B cell (primary cell): ENCODE data around the gene CEP164. TPM values are rescaled to one million over a fixed set of nuclear protein-coding genes. Genes with fewer than 3 reads are reported as not detected.

Experiments used
- ATAC-seq: fragments of 200-7000 bp; cut with Tn5 transposase; one replicate; pipeline ENCODE4 v1.10.0; 2021; ENCODE audit warnings: low read depth, mild to moderate bottlenecking, moderate number of reproducible peaks, moderate library complexity
- CTCF ChIA-PET: fragments of 350-600 bp; sonication (Branson Sonifier 250); formaldehyde crosslinking; loops from one replicate; lab custom pipeline; 2021; ENCODE audit warnings: antibody characterized with exemption, inconsistent platforms; lab: Charles Lee
- POLR2A ChIA-PET: fragments of 350-600 bp; sonication (Branson Sonifier 250); formaldehyde crosslinking; loops from one replicate; lab custom pipeline; 2021; ENCODE audit warnings: antibody characterized with exemption; lab: Charles Lee
- DNase-seq: peaks from one replicate; pipeline ENCODE4 v3.0.0; 2013
- H2AFZ ChIP-seq: 2 replicates; pipeline ENCODE4 v1.6.1; 2012; ENCODE audit warnings: mild to moderate bottlenecking, low read depth, low read length; ENCODE audit not compliant: insufficient read depth, poor library complexity, severe bottlenecking
- H3K27ac ChIP-seq, 2 donors: 1 replicate in 1 of 2; 2 replicates in 1 of 2; pipeline ENCODE4 v1.5.1; 2012 to 2013; ENCODE audit warnings: low read length in 2 of 2, mild to moderate bottlenecking in 2 of 2, moderate library complexity in 1 of 2
- H3K27me3 ChIP-seq, 4 experiments: fragments of 200-600 bp in 1 of 4; sonication (generic) in 1 of 4; replicated peaks in 1 of 4; 1 replicate in 2 of 4; 2 replicates in 2 of 4; pipeline versions ENCODE4 v1.6.1 to v1.7.0; 2013 to 2016; ENCODE audit warnings: low read length in 3 of 4, mild to moderate bottlenecking in 2 of 4, mixed read lengths in 1 of 4, moderate library complexity in 1 of 4; ENCODE audit not compliant: insufficient read depth in 4 of 4, control insufficient read depth in 3 of 4; ENCODE audit errors: control extremely low read depth in 1 of 4
- H3K36me3 ChIP-seq, 2 experiments: replicated peaks in 1 of 2; 1 replicate in 1 of 2; 2 replicates in 1 of 2; pipeline versions ENCODE4 v1.6.1 to v1.7.1; 2013; ENCODE audit warnings: low read length in 1 of 2; ENCODE audit not compliant: insufficient read depth in 2 of 2, control insufficient read depth in 1 of 2; ENCODE audit errors: control extremely low read depth in 1 of 2, extremely low read depth in 1 of 2
- H3K4me1 ChIP-seq, 2 donors: fragments of 200-600 bp in 1 of 2; sonication (generic) in 1 of 2; 1 replicate in 1 of 2; 2 replicates in 1 of 2; pipeline versions ENCODE4 v1.5.1 to v1.6.1; 2013 to 2017; ENCODE audit warnings: low read length in 2 of 2; ENCODE audit not compliant: control insufficient read depth in 2 of 2, insufficient read depth in 2 of 2
- H3K4me2 ChIP-seq: replicated peaks from 2 replicates; pipeline ENCODE3; 2012; ENCODE audit warnings: mild to moderate bottlenecking, low read depth, low read length; ENCODE audit not compliant: poor library complexity, severe bottlenecking
- H3K4me3 ChIP-seq, 5 experiments: fragments of 200-600 bp in 1 of 5; sonication (generic) in 1 of 5; 1 replicate in 3 of 5; 2 replicates in 2 of 5; pipeline versions ENCODE4 v1.5.1 to v1.7.0; 2011 to 2016; ENCODE audit warnings: low read length in 4 of 5, mild to moderate bottlenecking in 4 of 5, low read depth in 2 of 5, control low read depth in 1 of 5, moderate library complexity in 1 of 5; ENCODE audit not compliant: insufficient read depth in 1 of 5; ENCODE audit errors: control extremely low read depth in 1 of 5, extremely low read depth in 1 of 5
- H3K79me2 ChIP-seq: fragments of 200-600 bp; sonication (generic); one replicate; pipeline ENCODE4 v1.6.0; 2016; ENCODE audit warnings: low read length; ENCODE audit not compliant: control insufficient read depth, insufficient read depth
- H3K9ac ChIP-seq: fragments of 200-600 bp; sonication (generic); 2 replicates; pipeline ENCODE4 v1.6.1; 2017; ENCODE audit warnings: mild to moderate bottlenecking, low read length, moderate library complexity
- H3K9me3 ChIP-seq, 3 donors: one replicate each; pipeline versions ENCODE4 v1.6.1 to v1.7.1; 2013; ENCODE audit warnings: low read length in 2 of 3; ENCODE audit not compliant: control insufficient read depth in 2 of 3, insufficient read depth in 1 of 3; ENCODE audit errors: control extremely low read depth in 1 of 3
- H4K20me1 ChIP-seq: 2 replicates; pipeline ENCODE4 v1.6.0; 2012; ENCODE audit warnings: mild to moderate bottlenecking, low read length; ENCODE audit not compliant: insufficient read depth, control insufficient read depth, poor library complexity, severe bottlenecking
- H3K27ac Mint-ChIP-seq: one replicate; pipeline ENCODE4 v1.8.0; 2021; ENCODE audit warnings: mixed read lengths
- H3K27me3 Mint-ChIP-seq: one replicate; pipeline ENCODE4 v1.8.0; 2021; ENCODE audit warnings: mixed read lengths
- H3K4me1 Mint-ChIP-seq: one replicate; pipeline ENCODE4 v1.8.0; 2021; ENCODE audit warnings: mixed read lengths
- H3K4me3 Mint-ChIP-seq: one replicate; pipeline ENCODE4 v1.8.0; 2021; ENCODE audit warnings: mixed read lengths
- H3K9me3 Mint-ChIP-seq: one replicate; pipeline ENCODE4 v1.8.0; 2022; ENCODE audit warnings: mixed read lengths; ENCODE audit not compliant: insufficient read depth
- EZH2 ChIP-seq: IDR thresholded peaks from 2 replicates; pipeline ENCODE4 v1.6.1; 2012; ENCODE audit warnings: borderline replicate concordance, low read depth, mild to moderate bottlenecking, moderate library complexity, low read length; ENCODE audit not compliant: insufficient read depth, poor library complexity, severe bottlenecking
- WGBS: methylation state at CpG from one replicate; pipeline ENCODE4 v1.1.5; 2013; ENCODE audit warnings: missing lambda C conversion rate; ENCODE audit not compliant: insufficient coverage; 5-methylcytosine and 5-hydroxymethylcytosine counted together
- intact Hi-C: fragments of 100-400 bp; cut with micrococcal nuclease; formaldehyde crosslinking; loops from one replicate; pipeline ENCODE4 v1.10.0; 2022
- polyA plus RNA-seq: library from polyadenylated mRNA; depleted of rRNA; stranded (reverse); fragments of >200 nt; gene quantifications from 2 replicates; pipeline ENCODE4 v1.2.3, GENCODE V29; 2012
- total RNA-seq, 2 donors: library from RNA; stranded (reverse); fragments of 120-200 nt in 1 of 2; gene quantifications; 1 replicate in 1 of 2; 2 replicates in 1 of 2; pipeline versions ENCODE4 v1.2.3 to v1.2.4, GENCODE V29; 2013 to 2022
- TF ChIP-seq, protein P1 (sequence below): fragments of 200-600 bp; IDR thresholded peaks from one replicate; pipeline ENCODE4 v1.8.0; 2022; ENCODE audit warnings: antibody characterized with exemption, mild to moderate bottlenecking

The CEP164 gene
- total and polyA plus RNA-seq, 2 donors (not counting 1 experiment from before 2014, with no cell fraction given): 31.5 to 54.8 TPM

- intact Hi-C loops: no loop called here
- Mint-ChIP-seq H3K27ac (no peak overlapping the region), H3K9me3 (peaks cover 9% of the 10 kb centered on the region), H3K4me3 (no peak overlapping the region), H3K27me3 (no peaks in the 10 kb centered on the region), H3K4me1 (no peaks in the 10 kb centered on the region)
- no peak overlapping the region for H2AFZ ChIP-seq
- no peak overlapping the region for H3K27ac ChIP-seq
- CTCF ChIA-PET: interaction anchor here (1.3 kb wide), 1 partner anchor 16 kb away, joined by 4 read pairs; no protein-coding TSS in a partner anchor
- no peaks in the 10 kb centered on the region for H3K4me1 ChIP-seq
- DNase-seq: no peak
- WGBS: no CpG with 5 or more reads among the region's 1 CpG
- H3K9me3 ChIP-seq: peaks cover 0 to 8% (median 1%) of the 10 kb centered on the region in 3 donors
- no peaks in the 10 kb centered on the region for H3K27me3 ChIP-seq
- H3K4me3 ChIP-seq: no peak overlapping the region
- no peaks in the 10 kb centered on the region for H3K79me2 ChIP-seq
- peaks cover 0 to 27% of the 10 kb centered on the region in 2 experiments for H3K36me3 ChIP-seq
- no peak for ATAC-seq
- H3K4me2 ChIP-seq: no peak overlapping the region
- POLR2A ChIA-PET: no interaction called here
- H3K9ac ChIP-seq: no peak overlapping the region
- no peaks in the 10 kb centered on the region for H4K20me1 ChIP-seq
- TF ChIP-seq, protein P1, sequence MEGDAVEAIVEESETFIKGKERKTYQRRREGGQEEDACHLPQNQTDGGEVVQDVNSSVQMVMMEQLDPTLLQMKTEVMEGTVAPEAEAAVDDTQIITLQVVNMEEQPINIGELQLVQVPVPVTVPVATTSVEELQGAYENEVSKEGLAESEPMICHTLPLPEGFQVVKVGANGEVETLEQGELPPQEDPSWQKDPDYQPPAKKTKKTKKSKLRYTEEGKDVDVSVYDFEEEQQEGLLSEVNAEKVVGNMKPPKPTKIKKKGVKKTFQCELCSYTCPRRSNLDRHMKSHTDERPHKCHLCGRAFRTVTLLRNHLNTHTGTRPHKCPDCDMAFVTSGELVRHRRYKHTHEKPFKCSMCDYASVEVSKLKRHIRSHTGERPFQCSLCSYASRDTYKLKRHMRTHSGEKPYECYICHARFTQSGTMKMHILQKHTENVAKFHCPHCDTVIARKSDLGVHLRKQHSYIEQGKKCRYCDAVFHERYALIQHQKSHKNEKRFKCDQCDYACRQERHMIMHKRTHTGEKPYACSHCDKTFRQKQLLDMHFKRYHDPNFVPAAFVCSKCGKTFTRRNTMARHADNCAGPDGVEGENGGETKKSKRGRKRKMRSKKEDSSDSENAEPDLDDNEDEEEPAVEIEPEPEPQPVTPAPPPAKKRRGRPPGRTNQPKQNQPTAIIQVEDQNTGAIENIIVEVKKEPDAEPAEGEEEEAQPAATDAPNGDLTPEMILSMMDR: no peak
- TF ChIP-seq EZH2: no peak
These were observed 82.6 kb downstream of the CEP164 start for GRCh38 chr11:117410238-117410637.

DNA sequence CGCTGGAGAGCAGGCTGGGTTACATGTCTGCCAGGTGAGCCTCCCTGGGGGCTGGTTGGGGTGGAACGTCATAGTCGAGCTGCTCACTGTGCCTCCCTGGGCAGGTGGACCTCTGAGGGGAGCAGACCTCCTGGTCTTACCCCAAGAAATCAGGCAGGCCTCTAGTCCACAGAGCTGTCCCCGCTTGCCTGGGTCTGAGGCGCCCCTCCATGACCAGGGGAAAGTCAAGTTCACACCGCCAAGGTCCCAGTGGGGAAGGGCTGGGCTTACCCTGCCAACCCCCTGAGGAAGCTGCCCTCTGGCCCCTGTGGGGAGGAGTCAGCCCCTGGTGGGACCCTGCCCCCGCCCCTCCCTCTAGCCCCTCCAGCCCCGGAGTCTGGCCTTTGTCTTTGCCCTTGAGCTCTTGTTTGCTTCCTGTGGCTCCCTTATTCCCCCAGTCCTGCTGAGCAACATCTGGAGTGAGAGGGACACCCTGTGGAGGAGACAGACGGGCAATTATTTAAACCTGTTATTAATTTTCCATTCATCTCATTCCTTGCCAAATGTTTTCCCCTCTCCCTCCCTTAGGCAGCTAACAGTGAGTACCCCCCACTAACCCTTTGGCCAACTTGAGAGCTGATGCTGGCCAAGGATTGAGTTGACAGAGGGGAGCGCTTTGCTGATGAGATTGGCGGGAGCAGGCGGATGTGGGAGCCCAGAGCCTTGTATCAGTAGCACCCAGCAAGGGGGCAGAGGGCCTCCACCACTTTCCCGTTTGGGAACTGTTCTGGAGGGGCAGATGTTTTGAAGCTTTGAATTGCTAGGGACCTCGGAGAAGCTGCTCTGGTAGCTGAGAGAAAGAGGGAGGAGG is 83.4 kb downstream of the CEP164 start:
- H2AFZ ChIP-seq: no peak overlapping the region
- Mint-ChIP-seq H3K27me3 (no peaks in the 10 kb centered on the region), H3K9me3 (peaks cover 5% of the 10 kb centered on the region), H3K27ac (no peak overlapping the region), H3K4me3 (no peak overlapping the region), H3K4me1 (no peaks in the 10 kb centered on the region)
- ChIA-PET CTCF (interaction anchor here (1.3 to 1.4 kb wide), 3 partner anchors 15 to 18 kb away, joined by 4 to 5 read pairs (median 4); no protein-coding TSS in a partner anchor), POLR2A (no interaction called here)
- 95% methylated on average over 11 of the region's 14 CpGs for WGBS
- H3K36me3 ChIP-seq: peaks cover 0 to 26% of the 10 kb centered on the region in 2 experiments
- intact Hi-C loops: no loop called here
- ATAC-seq: no peak
- no peaks in the 10 kb centered on the region for H3K79me2 ChIP-seq
- TF ChIP-seq EZH2: no peak
- TF ChIP-seq, protein P1: no peak
- no peak overlapping the region for H3K4me3 ChIP-seq
- no peak overlapping the region for H3K27ac ChIP-seq
- no peak overlapping the region for H3K4me2 ChIP-seq
- no peaks in the 10 kb centered on the region for H3K27me3 ChIP-seq
- H3K9me3 ChIP-seq: peaks cover 0 to 6% (median 1%) of the 10 kb centered on the region in 3 donors
- H4K20me1 ChIP-seq: no peaks in the 10 kb centered on the region
- no peak for DNase-seq
- H3K4me1 ChIP-seq: no peaks in the 10 kb centered on the region
- H3K9ac ChIP-seq: no peak overlapping the region
